ENCODE results near the gene HRG.

The HRG gene

DNA sequence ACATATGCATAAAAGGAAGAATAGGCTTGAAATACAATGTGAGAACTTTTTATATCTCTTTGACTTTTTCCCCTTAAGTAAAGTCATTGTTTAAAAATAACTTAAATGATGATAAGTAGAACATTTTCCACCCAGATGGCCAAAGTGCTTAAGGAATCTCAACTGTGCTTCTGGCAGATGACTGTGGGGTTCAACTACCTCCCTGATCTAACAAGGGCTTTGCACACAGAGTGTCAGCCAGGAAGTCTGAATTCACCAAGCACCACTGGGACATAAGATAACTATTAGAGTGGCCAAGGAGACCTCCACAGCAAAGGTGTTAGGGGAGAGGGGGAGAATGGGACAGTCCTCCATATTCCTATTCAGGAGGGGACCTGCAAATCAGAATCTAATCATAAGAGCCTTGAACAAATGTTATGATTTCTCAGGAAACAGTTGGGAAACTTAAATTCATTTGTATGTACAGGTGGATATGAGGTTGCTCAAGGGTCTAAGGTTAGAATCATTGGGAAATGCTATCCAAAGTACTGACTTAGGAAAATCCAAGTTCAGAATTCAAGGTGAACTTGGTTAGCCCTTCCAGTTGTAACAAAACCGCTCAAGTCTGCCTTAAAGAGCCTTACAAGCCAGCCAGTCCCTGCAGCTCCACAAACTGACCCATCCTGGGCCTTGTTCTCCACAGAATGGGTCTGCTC is 25.9 kb upstream of the HRG start, which contains the start of gene FETUB:
Gene FETUB, plus strand, starts transcription at position 622 of the 695 bp plus-strand sequence. Its CDS starts 62 bp downstream, at position 684.
- no peak within 1 kb of the TSS for H3K9ac ChIP-seq (ENCODE audit: low read depth, low read length)
- H3K27me3 ChIP-seq (ENCODE audit: insufficient read depth, low read length) = 0 out of 2 replicates have a peak, but pooled peaks cover 4% of the 10 kb centered on the region
- H3K4me3 ChIP-seq (ENCODE audit: low read length) = no peak within 1 kb of the TSS
- no peaks in the 10 kb centered on the region for H3K36me3 ChIP-seq (ENCODE audit: insufficient read depth, low read length)
- WGBS = 78% methylated on average over 1 of the region's 1 CpG
- H3K27ac ChIP-seq (ENCODE audit: low read depth, low read length) = no peak within 1 kb of the TSS
- H3K9me3 ChIP-seq (ENCODE audit: insufficient read depth, low read depth, low read length) = no peaks in the 10 kb centered on the region
- H3K4me1 ChIP-seq (ENCODE audit: insufficient read depth, low read length) = peaks cover 21% of the 10 kb centered on the region

- H3K36me3 ChIP-seq (ENCODE audit: insufficient read depth, low read length) = no peaks in the 10 kb centered on the region
- H3K4me3 ChIP-seq (ENCODE audit: low read length) = no peak overlapping the region
- H3K9me3 ChIP-seq (ENCODE audit: insufficient read depth, low read depth, low read length) = no peaks in the 10 kb centered on the region
- no peak overlapping the region for H3K9ac ChIP-seq (ENCODE audit: low read depth, low read length)
- WGBS = 36% methylated on average over 9 of the region's 9 CpGs
- no peak overlapping the region for H3K27ac ChIP-seq (ENCODE audit: low read depth, low read length)
- peaks cover 21% of the 10 kb centered on the region for H3K4me1 ChIP-seq (ENCODE audit: insufficient read depth, low read length)
- H3K27me3 ChIP-seq (ENCODE audit: insufficient read depth, low read length) = 0 out of 2 replicates have a peak, but pooled peaks cover 4% of the 10 kb centered on the region
Measured at GRCh38 chr3:186640473-186640818, 25.4 kb upstream of the HRG start.

GRCh38 chr3:186640929-186641328 is 24.9 kb upstream of the HRG start:
- H3K4me1 ChIP-seq (ENCODE audit: insufficient read depth, low read length) = peaks cover 21% of the 10 kb centered on the region
- no peaks in the 10 kb centered on the region for H3K36me3 ChIP-seq (ENCODE audit: insufficient read depth, low read length)
- H3K27ac ChIP-seq (ENCODE audit: low read depth, low read length) = no peak overlapping the region
- H3K27me3 ChIP-seq (ENCODE audit: insufficient read depth, low read length) = 0 out of 2 replicates have a peak, but pooled peaks cover 4% of the 10 kb centered on the region
- no peaks in the 10 kb centered on the region for H3K9me3 ChIP-seq (ENCODE audit: insufficient read depth, low read depth, low read length)
- H3K4me3 ChIP-seq (ENCODE audit: low read length) = no peak overlapping the region
- no peak overlapping the region for H3K9ac ChIP-seq (ENCODE audit: low read depth, low read length)

DNA sequence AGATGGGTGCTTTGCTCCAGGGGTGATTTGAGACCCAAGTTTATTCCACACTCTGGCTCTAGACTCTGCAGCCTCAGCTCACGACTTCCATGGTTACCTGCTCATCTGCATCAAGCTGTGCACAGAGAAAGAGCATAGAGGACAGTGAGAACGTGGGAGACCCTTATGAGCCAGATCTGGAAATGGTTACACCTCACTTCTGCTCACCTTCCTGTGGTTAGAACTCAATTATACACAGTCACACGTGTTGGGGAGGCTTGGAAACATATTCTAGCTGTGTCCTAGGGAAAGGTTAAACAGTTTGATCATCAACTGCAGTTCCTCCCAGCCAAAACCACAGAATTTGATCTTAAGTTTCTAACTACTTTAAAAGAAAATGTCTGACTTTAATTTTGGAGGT is 23.8 kb upstream of the HRG start:
- Histone ChIP-seq H3K27me3 (ENCODE audit: insufficient read depth, low read length) (0 out of 2 replicates have a peak, but pooled peaks cover 4% of the 10 kb centered on the region), H3K27ac (ENCODE audit: low read depth, low read length) (no peak overlapping the region), H3K9ac (ENCODE audit: low read depth, low read length) (no peak overlapping the region), H3K4me3 (ENCODE audit: low read length) (no peak overlapping the region), H3K9me3 (ENCODE audit: insufficient read depth, low read depth, low read length) (no peaks in the 10 kb centered on the region), H3K36me3 (ENCODE audit: insufficient read depth, low read length) (no peaks in the 10 kb centered on the region), H3K4me1 (ENCODE audit: insufficient read depth, low read length) (peaks cover 21% of the 10 kb centered on the region)
- WGBS = 81% methylated on average over 3 of the region's 3 CpGs

GRCh38 chr3:186643493-186643892 is 22.3 kb upstream of the HRG start:
- 41% methylated on average over 1 of the region's 1 CpG for WGBS
- H3K27me3 ChIP-seq (ENCODE audit: insufficient read depth, low read length) = 0 out of 2 replicates have a peak, but pooled peaks cover 4% of the 10 kb centered on the region
- no peak overlapping the region for H3K4me3 ChIP-seq (ENCODE audit: low read length)

GRCh38 chr3:186644683-186645082 is 21.1 kb upstream of the HRG start:
- Histone ChIP-seq H3K27ac (ENCODE audit: low read depth, low read length) (no peak overlapping the region), H3K9ac (ENCODE audit: low read depth, low read length) (no peak overlapping the region), H3K27me3 (ENCODE audit: insufficient read depth, low read length) (0 out of 2 replicates have a peak, but pooled peaks cover 4% of the 10 kb centered on the region), H3K36me3 (ENCODE audit: insufficient read depth, low read length) (no peaks in the 10 kb centered on the region), H3K4me1 (ENCODE audit: insufficient read depth, low read length) (peaks cover 21% of the 10 kb centered on the region), H3K4me3 (ENCODE audit: low read length) (no peak overlapping the region), H3K9me3 (ENCODE audit: insufficient read depth, low read depth, low read length) (no peaks in the 10 kb centered on the region)
- WGBS = 96% methylated on average over 3 of the region's 3 CpGs

More at GRCh38 chr3:186643493-186643892, 22.3 kb upstream of the HRG start:
- no peaks in the 10 kb centered on the region for H3K36me3 ChIP-seq (ENCODE audit: insufficient read depth, low read length)
- no peak overlapping the region for H3K27ac ChIP-seq (ENCODE audit: low read depth, low read length)
- no peaks in the 10 kb centered on the region for H3K9me3 ChIP-seq (ENCODE audit: insufficient read depth, low read depth, low read length)
- no peak overlapping the region for H3K9ac ChIP-seq (ENCODE audit: low read depth, low read length)
- H3K4me1 ChIP-seq (ENCODE audit: insufficient read depth, low read length) = peaks cover 21% of the 10 kb centered on the region

GRCh38 chr3:186646106-186646505 is 19.7 kb upstream of the HRG start:
- Histone ChIP-seq H3K9ac (ENCODE audit: low read depth, low read length) (no peak overlapping the region), H3K27me3 (ENCODE audit: insufficient read depth, low read length) (0 out of 2 replicates have a peak, but pooled peaks cover 4% of the 10 kb centered on the region), H3K27ac (ENCODE audit: low read depth, low read length) (no peak overlapping the region), H3K4me3 (ENCODE audit: low read length) (no peak overlapping the region), H3K36me3 (ENCODE audit: insufficient read depth, low read length) (no peaks in the 10 kb centered on the region), H3K4me1 (ENCODE audit: insufficient read depth, low read length) (peaks cover 12% of the 10 kb centered on the region), H3K9me3 (ENCODE audit: insufficient read depth, low read depth, low read length) (no peaks in the 10 kb centered on the region)
- WGBS = 92% methylated on average over 4 of the region's 4 CpGs

- Histone ChIP-seq H3K36me3 (ENCODE audit: insufficient read depth, low read length) (no peaks in the 10 kb centered on the region), H3K27ac (ENCODE audit: low read depth, low read length) (no peak overlapping the region), H3K4me1 (ENCODE audit: insufficient read depth, low read length) (peaks cover 12% of the 10 kb centered on the region), H3K9ac (ENCODE audit: low read depth, low read length) (no peak overlapping the region), H3K27me3 (ENCODE audit: insufficient read depth, low read length) (0 out of 2 replicates have a peak, but pooled peaks cover 4% of the 10 kb centered on the region), H3K4me3 (ENCODE audit: low read length) (no peak overlapping the region), H3K9me3 (ENCODE audit: insufficient read depth, low read depth, low read length) (no peaks in the 10 kb centered on the region)
- WGBS = 100% methylated on average over 1 of the region's 1 CpG
Measured at GRCh38 chr3:186646841-186647240, 19.0 kb upstream of the HRG start.

DNA sequence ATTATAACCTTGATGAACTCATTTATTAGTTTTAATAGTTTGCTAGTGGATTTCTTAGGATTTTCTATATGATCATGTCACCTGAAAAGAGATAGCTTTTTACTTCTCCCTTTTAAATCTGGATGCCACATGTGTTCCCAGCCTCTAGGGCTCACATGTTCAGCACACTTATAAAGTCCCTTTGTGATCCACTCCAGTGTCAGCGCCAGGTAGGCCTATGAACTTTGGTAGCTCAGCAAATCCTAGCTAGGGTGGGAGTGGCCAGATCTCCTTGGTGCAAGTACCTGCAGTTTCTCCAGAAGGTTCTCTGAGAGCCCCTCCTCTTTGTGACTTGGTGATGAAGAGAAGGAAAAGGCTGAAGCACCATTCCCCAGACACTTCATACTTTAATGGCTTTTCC is 17.0 kb upstream of the HRG start:
- Histone ChIP-seq H3K9ac (ENCODE audit: low read depth, low read length) (no peak overlapping the region), H3K9me3 (ENCODE audit: insufficient read depth, low read depth, low read length) (no peaks in the 10 kb centered on the region), H3K4me1 (ENCODE audit: insufficient read depth, low read length) (peaks cover under 1% of the 10 kb centered on the region), H3K27me3 (ENCODE audit: insufficient read depth, low read length) (no peaks in the 10 kb centered on the region), H3K36me3 (ENCODE audit: insufficient read depth, low read length) (no peaks in the 10 kb centered on the region), H3K4me3 (ENCODE audit: low read length) (no peak overlapping the region), H3K27ac (ENCODE audit: low read depth, low read length) (no peak overlapping the region)
- WGBS = 95% methylated on average over 1 of the region's 1 CpG

GRCh38 chr3:186651678-186652215 is 14.1 kb upstream of the HRG start:
- no peak overlapping the region for H3K27ac ChIP-seq (ENCODE audit: low read depth, low read length)
- H3K9me3 ChIP-seq (ENCODE audit: insufficient read depth, low read depth, low read length) = no peaks in the 10 kb centered on the region
- H3K9ac ChIP-seq (ENCODE audit: low read depth, low read length) = no peak overlapping the region
- no peak overlapping the region for H3K4me3 ChIP-seq (ENCODE audit: low read length)
- H3K27me3 ChIP-seq (ENCODE audit: insufficient read depth, low read length) = no peaks in the 10 kb centered on the region
- no peaks in the 10 kb centered on the region for H3K36me3 ChIP-seq (ENCODE audit: insufficient read depth, low read length)
- WGBS = 90% methylated on average over 3 of the region's 3 CpGs
- peaks cover 8% of the 10 kb centered on the region for H3K4me1 ChIP-seq (ENCODE audit: insufficient read depth, low read length)

GRCh38 chr3:186653080-186653707 is 12.6 kb upstream of the HRG start:
- H3K4me3 ChIP-seq (ENCODE audit: low read length) = no peak overlapping the region
- H3K9me3 ChIP-seq (ENCODE audit: insufficient read depth, low read depth, low read length) = 0 out of 2 replicates have a peak, but pooled peaks cover 2% of the 10 kb centered on the region
- peaks cover 8% of the 10 kb centered on the region for H3K4me1 ChIP-seq (ENCODE audit: insufficient read depth, low read length)
- H3K27ac ChIP-seq (ENCODE audit: low read depth, low read length) = no peak overlapping the region
- 0 out of 2 replicates have a peak, but pooled peaks cover 2% of the 10 kb centered on the region for H3K36me3 ChIP-seq (ENCODE audit: insufficient read depth, low read length)
- no peak overlapping the region for H3K9ac ChIP-seq (ENCODE audit: low read depth, low read length)
- no peaks in the 10 kb centered on the region for H3K27me3 ChIP-seq (ENCODE audit: insufficient read depth, low read length)
- WGBS = 91% methylated on average over 7 of the region's 7 CpGs

Data from HUES64 (cell line).